Measurements from ENCODE around the gene ZMIZ1.

The ZMIZ1 gene

DNA sequence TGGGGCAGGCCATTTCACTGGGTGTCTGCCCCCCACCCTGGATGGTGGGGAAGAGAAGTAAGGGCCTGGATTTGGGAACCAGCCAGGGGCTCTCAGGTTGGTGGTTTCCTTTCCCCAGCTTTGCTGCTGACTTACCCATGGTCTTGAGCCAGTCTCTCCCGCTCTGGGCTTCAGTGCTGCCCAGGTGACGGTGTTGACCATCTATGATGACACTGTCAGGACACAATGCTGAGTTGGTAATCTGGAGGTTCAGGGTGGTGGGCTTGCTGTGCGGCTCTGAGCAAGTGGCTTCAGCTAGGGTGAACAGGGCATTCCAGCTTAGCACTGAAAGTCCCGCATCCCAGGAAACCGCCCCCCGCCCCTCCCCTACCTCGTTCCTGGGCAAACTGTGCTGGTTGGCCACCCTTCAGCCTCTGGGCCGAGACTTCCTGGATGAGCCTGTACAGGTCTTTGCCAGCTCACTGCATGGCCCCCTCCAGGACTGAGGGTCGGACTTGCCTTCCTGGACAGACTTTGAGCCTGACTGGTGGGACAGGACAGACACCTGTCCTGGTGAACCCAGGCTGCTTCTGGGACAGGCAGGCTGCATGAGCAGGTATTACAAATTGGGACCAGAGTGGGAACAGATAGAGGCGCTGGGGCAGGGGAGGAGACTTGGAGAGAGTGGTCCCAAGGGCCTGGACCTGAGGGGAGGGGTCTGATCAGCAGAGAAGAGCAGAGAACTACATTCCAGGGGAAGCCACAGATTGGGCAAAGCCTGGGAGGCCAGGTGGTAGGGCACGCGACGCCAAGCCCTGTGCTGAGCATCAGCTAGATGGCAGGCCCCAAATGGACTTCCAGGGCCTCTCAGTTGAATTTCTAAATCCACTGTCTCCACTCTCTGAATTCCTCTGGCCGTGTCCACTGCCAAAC lies 19.9 kb upstream of the ZMIZ1 start:
- no peak overlapping the region for H3K4me3 ChIP-seq (ENCODE audit: low read depth, low read length)
- no peak for DNase-seq (ENCODE audit: low read depth)

DNA sequence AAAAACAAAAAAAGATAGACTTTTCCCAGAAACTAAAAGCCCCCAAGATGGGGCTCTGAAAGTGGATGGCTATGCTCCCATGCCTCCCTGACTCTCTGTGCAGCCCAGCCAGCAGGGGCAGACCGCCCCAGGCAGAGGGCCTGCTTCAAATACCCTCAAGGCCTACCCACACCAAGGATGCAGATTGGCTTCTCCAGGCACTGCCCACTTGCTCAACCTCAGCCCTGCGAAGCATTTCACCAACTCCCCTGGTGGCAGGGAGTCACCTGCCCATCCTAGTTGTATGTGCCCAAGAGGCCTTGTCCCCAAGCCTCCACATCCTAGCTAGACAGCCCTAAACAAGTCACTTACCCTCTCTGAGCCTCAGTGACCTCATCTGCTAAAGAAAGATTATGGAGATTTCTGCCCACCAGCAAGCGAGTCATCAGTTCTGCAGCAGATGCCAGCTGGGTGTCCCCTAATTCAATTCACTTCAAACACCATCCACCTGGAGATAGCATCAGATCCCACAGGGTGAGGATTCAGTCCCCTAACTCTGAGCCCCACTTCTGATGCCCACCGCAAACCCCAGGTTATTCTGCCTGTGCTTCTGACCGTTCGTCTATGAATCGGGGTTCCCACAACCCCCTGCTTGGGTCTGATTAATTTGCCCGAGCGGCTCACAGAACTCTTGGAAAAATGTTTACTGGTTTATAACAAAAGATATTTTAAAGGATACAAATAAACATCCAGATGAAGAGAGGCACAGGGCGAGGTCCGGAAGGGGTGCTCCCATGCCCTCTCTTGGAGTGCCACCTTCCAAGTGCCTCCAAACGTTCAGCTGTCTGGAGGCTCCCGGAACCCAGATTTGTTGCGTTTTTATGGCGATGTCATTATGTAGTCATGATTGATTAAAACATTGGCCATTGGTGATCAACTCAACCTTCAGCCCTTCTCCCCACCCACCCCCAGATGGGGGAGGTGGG lies 18.6 kb upstream of the ZMIZ1 start:
- no peak overlapping the region for H3K4me3 ChIP-seq (ENCODE audit: low read depth, low read length)
- no peak for DNase-seq (ENCODE audit: low read depth)

DNA sequence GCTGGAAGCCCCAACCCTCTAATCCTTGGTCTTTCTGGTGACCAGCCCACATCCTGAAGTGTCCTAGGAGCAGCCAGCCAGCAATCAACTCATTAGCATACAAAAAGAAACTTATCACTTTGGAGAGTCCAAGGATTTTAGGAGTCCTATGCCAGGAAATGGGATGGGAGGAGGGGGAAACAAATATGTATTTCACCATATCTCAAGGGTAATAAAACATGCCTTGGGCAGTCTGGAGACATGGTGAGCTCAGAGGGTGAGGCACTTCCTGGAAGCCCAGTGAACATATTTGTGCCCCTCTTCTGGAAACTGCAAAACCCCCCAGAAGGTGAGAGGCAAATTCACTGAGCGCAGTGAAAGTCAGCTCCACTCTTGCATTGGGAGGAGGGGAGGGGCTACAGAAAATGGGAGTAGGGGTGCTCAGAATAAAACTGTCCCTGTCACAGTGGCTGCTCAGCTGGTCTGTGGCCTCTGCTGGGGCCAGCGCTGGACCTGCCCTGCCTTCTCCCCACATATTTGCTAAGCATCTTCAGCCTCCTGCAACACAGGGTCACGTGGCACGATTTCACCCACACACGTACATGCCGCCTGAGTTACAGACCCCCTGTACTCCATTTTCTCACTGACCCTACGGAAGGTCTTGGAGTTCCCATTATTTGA lies 17.7 kb upstream of the ZMIZ1 start:
- H3K4me3 ChIP-seq (ENCODE audit: low read depth, low read length) = no peak overlapping the region
- no peak for DNase-seq (ENCODE audit: low read depth)

DNA sequence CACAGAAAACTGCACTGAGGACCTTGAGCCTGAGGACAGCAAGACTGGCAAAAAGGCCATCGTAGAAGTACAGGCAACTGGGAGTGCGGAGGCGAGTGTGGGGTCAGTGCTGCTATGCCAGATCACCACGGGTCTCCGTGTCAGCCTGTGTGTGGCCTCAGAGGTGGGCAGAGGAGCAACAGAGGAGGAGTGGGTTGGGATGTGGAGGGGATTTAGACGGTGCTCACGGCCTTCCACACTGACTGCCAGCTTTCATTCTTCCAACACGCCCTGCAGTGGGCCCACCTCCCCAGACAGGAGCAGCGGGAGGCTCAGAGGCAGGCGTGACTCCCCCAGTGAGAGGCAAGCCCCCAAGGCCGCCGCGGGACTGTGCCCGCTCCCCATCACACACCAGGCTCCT lies 17.0 kb upstream of the ZMIZ1 start:
- no peak for DNase-seq (ENCODE audit: low read depth)
- no peak overlapping the region for H3K4me3 ChIP-seq (ENCODE audit: low read depth, low read length)

DNA sequence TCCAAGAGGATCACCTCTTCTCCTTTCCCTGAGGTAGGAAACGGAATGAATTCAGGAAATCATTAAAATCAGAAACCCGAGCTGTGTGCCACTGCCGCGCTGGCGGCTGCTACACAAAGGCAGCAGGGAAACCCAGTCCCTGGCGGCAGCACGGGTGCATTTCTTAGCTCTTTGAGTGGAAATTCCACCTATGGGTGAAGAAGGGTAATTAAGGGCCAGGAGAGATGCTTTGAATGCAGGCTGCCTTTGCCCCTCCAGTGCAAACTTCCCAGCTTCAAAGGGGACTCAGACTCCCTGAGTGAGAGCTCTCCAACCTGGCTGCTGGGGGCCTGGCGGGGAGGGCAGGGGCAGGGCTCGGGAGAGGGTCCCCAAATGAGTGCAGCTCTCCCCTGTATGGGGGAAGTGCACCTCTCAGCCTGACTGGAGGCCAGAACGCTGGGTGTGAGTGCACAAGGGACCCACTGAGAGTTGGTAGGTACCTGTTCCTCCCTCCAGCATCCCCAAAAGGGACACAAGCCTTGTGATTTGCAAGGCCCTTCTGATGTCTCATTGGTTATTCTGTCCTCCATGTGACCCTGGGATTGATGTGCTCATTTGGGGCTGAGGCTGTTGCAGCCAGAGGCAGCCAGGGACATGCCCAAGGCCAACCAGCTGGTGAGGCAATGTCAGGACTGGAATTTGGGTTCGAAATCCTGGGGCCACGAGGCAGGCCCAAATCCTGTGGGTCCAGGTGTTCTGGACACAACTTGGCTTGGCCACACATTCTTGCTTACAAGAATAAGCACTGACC lies 16.3 kb upstream of the ZMIZ1 start:
- no peak for DNase-seq (ENCODE audit: low read depth)
- no peak overlapping the region for H3K4me3 ChIP-seq (ENCODE audit: low read depth, low read length)

DNA sequence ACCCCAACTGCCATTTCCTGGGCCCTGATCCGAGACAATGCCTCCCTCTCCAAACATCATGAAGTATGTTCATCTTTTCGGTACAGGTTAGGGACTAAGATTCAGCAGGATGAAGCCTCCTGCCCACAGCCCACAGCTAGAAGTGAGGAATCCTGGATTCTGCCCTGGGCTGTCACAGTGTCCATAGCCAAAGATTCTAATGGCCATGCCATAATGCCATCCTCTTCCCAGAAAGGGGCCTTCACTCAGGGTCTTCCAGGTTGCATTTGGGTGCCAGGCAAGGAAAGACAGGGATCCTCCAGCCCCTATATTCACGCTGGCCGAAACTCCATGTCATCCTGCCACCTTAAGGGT lies 15.7 kb upstream of the ZMIZ1 start:
- no peak overlapping the region for H3K4me3 ChIP-seq (ENCODE audit: low read depth, low read length)
- DNase-seq (ENCODE audit: low read depth) = no peak

DNA sequence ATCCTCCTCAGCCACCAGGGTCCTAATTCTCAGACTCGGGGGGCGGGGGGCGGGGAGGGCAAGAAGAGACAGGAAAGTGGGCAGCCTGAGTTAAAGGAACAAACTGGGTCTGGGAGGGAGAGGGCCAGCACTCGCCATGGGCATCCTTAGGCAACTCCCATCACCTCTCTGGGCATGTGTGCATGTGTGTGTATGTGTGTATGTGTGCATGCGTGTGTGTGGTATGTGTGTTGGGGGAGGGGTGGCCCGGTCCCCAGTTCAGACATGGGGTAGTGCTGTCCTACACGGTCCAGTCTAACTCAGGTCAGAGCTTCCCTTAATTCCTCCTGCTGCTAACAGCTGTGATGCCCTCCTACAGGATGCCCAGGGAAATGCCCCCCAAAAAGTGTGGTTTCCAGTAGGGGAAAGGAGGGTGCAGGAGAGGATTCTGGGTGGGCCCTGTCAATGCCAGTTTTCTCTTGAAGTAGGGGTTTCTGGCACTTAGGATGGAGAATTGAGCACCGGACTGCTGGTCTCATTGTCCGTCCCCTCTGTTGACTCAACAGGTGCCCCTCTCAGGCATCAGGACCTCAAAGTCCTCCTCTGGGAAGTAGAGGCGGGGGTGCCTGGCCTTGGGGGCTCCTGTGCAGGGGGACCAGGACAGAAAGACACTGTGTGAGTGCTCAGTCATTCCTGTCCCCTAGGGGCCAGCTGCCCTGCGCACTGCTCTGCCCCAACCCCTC lies 15.1 kb upstream of the ZMIZ1 start:
- no peak overlapping the region for H3K4me3 ChIP-seq (ENCODE audit: low read depth, low read length)
- no peak for DNase-seq (ENCODE audit: low read depth)

DNA sequence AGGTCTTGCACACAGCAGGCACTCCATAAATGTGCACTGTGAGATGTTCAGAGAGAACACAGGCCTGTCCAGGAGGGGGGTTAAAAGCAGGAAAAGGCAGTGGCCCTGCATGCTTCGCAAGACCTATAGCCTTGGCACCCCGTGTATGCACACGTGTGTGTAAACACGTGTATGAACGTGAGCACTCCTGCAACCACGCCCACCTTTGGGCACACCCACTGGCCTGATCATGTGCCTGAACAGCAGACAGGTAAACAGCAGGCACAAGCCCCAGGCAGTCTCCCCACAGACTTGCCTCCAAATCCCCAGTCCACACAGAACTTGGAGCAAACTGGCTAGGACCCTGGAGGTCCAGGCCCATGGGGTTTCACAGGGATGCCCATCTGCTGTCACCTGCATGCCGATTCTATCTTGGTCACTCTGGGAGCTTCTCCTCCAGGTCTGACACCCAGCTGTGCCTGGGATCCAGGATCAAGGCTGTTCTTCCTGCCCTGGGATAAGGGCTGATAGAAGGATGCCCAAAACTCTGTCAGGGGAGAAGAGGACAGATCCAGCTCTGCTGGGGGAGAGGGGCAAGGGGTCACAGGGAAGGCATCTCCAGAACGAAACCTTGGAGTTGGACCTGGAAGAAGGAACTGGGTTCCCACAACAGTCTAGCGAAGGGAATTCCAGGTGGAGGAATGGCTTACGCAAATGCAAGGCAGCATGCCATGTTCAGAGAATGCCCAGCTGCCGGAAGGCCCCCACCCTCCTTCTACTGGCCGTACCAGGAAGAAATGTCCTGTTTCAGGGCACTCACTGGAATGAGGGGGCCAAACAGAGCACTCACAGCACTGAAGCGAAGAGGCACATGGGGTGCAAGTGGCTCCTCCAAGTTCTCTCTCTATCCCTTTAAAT lies 14.3 kb upstream of the ZMIZ1 start:
- H3K4me3 ChIP-seq (ENCODE audit: low read depth, low read length) = no peak overlapping the region
- DNase-seq (ENCODE audit: low read depth) = no peak

DNA sequence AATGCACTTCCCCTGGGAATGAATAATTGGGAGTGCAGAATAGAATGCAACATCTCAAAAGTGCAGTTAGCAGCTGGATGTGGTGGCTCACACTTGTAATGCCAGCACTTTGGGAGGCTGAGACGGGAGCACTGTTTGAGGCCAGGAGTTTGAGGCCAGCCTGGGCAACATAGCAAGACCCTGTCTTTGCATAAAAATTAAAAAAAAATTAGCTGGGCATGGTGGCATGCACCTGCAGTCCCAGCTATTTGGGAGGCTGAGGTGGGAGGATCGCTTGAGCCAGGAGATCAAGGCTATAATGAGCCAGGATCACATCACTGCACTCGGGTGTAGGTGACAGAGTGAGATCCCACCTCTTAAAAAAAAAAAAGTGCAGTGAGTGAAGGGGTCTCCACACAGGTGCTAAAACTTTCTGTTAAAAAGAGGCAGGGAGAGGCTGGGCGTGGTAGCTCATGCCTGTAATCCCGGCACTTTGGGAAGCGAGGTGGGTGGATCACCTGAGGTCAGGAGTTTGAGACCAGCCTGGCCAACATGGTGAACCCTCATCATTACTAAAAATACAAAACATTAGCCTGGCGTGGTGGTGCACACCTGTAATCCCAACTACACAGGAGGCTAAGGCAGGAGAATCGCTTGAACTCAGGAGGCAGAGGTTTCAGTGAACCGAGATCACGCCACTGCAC lies 13.5 kb upstream of the ZMIZ1 start:
- H3K4me3 ChIP-seq (ENCODE audit: low read depth, low read length) = no peak overlapping the region
- no peak for DNase-seq (ENCODE audit: low read depth)

DNA sequence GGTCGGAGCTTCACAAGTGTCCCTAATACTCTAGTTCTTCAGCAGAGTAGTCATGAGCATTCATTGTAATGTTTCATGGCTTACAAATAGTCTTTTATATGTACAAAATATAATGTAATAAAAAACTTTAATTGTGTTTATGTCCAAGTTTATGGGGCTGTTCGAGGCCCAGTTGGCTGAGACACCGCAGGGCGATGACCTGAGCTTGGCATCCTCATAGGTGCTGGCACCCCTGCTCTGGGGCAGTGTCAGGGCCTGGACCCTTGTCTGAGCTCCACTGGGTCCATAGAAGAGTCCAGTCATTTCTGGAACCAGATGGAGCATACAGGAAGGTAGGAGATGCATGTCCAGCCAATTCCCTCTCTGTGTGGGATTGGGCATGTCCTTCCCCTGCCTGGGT lies 12.9 kb upstream of the ZMIZ1 start:
- DNase-seq (ENCODE audit: low read depth) = no peak

DNA sequence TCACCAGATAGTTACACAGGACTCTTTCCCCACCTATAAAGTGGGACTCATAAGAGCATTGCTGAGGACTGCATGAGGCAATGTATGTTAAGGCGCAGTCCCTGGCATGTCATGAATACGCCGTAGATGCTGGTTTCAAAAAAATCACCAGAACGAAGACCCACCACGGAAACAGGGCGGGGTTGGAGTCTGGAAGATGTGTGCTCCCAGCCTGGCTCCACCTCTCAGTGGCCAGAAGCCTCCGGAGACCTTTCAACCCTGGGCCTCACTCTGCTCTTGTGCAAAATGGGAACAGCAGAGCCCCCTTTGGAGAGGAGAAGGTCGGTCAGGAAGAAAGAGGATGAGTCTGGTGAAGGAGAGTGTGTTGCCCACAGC lies 12.4 kb upstream of the ZMIZ1 start:
- H3K4me3 ChIP-seq (ENCODE audit: low read depth, low read length) = no peak overlapping the region
- DNase-seq (ENCODE audit: low read depth) = no peak

More for the DNA sequence above, 12.9 kb upstream of the ZMIZ1 start:
- no peak overlapping the region for H3K4me3 ChIP-seq (ENCODE audit: low read depth, low read length)

DNA sequence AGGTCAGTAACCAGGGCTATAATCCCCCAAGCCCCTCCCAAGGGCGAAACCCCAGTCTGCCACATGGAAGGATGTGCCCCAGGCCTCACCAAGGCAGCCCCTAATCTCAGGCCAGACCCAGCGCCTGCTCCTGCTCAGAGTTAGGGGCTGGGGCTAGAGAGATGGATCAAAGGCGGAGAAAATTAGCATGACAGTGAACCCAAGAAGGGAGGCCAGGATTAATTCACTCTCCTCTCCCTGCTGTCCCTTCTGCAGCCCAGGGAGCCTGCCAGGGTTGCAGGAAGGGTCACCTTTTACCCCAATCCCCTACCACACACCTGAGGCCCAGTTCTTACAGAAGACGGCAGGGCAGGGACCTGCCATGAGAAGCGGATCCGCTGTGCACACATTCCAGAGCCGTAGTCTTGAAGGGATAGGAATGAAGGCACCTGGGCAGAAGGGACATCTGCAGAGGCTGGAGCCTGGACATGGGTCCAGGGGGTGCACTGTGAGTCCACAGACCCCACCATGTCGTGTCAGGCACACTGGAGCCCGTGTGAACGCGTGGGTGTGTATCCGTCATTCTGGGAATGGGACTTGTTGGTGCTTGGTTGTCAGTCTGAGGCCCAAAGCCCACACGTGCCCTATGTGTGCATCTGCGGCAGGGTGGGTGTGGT lies 11.9 kb upstream of the ZMIZ1 start:
- H3K4me3 ChIP-seq (ENCODE audit: low read depth, low read length) = no peak overlapping the region
- no peak for DNase-seq (ENCODE audit: low read depth)

DNA sequence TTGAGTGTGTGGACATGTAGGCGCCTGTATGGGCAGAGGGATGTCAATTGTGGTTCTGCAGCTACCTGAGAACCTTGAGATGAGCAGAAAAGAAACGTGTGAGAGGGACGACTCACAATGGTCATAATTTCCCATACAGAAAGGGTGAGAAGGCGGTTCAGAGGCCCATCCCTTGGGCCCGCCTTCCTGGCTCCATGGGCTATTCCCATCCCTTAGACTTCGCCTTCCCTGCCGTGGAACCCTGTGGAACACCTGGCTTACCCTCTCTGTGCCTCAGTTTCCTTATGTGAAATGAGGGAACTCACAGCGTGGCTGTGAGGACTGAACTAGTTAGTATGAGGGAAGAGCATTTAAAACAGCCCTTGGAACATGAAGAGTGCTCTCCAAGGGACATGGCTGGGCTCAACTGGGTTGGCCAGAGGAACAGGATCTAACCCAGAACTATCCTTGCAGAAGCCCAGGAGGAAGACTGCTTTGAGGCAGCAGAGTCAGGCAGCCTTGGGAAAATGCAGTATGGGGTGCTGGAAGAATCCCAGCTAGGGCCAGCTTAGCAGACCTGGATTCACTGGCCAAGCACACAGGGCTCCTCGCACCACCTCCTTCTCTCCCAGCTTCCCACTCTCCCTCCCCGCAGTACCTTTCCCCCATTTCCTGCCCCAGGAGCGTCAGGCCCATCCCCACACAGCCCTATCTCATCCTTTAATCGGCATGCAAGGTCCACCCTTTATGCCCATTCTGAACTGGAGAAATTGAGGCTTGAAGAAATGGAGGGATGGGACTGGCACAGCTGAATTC lies 11.1 kb upstream of the ZMIZ1 start:
- no peak for DNase-seq (ENCODE audit: low read depth)
- H3K4me3 ChIP-seq (ENCODE audit: low read depth, low read length) = no peak overlapping the region

DNA sequence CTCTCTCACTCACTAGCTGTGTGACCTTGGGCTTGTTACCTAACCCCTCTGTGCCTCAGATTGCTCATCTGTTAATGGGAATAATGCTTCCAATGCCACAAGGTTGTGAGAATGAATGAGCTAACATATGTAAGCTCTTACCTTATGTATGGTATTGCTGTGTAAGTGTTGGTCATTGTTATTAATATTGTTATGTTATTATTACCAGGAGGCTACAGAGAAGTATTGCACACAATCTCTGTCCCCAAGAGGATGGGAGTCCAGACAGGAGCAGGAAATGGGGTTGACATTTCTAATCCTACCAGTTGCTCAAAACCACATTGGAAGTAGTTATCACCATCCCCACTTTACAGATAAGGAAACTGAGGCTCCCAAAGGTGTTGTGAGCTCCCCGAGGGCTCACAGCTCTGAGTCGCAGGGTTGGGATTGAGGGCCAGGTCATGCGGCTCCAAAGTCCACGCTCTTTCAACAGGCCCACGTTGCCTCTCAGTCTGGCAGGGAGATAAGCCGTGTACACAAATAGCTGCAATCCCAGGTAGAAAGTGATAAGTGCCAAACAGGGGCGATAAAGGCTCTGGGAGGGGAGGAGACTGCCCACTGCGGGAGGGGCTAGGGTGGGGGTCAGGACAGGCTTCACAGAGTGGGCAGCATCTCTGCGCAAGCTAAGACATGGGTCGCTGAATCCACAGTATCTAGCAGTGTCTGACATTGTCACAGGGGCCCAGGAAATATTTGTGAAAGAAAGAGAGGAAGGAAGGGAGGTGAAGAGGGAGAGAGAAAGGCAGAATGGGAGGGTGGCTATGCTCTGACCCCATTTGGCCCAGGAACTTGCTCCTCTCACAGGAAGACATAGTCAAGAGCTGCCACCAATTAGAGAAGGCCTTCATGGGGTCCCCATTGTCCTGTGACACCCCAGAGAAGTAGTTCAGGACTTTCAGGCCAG lies 9.6 kb upstream of the ZMIZ1 start:
- no peak for DNase-seq (ENCODE audit: low read depth)
- no peak overlapping the region for H3K4me3 ChIP-seq (ENCODE audit: low read depth, low read length)

DNA sequence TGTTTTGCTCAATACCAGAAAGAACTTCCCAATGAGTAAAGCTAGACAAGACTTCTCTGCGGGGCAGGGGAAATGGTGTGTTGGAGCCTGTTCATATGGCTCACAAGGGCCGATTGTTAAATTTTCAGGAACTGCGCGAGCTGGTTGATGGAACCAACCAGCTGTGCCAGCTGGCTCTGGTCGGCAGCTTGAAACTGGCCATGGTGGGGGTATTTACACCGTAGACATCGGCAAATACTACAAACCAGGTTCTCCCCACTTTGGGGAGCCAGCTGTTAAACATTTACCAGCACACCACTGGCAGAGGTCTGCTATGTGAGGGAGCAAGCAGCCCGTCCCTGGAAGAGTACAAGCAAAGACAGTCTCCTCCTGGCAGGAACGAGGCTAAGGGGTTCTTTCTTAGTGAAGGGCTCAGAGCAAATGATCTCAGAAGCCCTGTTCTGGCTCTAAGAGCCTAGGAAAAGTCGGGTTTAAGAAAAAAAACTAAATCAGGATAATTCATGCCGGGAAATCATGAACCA lies 8.8 kb upstream of the ZMIZ1 start:
- DNase-seq (ENCODE audit: low read depth) = no peak
- H3K4me3 ChIP-seq (ENCODE audit: low read depth, low read length) = no peak overlapping the region
